GM12874 (cell line): ENCODE data around the gene GRID2.

Experiments
- CTCF ChIP-seq: IDR thresholded peaks from 2 replicates; pipeline ENCODE4 v1.5.1; 2011; ENCODE audit warnings: low read depth, mild to moderate bottlenecking, control low read depth, low read length, moderate library complexity; ENCODE audit not compliant: insufficient read depth

The GRID2 gene

DNA sequence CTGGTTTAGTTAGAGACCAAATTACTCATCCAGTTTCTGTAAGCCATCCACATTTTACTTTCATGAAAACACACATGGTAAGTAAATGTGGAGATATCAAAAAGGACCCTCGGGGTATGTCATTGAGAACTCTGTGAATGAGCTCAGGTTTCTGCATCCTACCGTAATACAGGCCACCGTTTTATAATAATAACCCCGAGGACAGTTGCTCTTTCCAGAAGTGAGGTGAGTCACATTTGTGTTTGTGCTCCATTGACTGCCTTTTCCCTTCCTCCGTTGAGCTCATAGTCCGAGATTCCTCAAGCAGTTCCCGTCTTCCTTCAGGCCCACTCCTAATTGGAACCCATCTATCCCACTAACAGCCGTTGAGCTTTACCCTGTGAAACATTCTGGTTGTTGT is 95.3 kb downstream of the GRID2 start:
- no peak for TF ChIP-seq CTCF

DNA sequence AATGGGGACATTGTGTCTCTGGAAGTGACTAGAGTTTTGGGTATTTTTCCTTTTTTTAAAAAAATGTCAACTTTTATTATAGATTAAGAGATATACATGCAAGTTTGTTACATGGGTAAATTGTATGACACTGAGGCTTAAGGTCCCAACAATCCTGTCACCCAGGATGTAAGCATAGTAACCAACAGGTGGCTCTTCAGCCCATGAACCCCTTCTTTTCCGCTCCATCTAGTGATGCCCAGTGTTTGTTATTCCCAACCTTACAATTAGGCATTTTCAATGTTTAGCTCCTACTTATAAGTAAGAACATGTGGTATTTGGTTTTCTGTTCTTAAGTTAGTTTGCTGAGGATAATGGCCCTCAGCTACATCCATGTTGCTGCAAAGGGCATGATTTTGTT is 102.7 kb downstream of the GRID2 start:
- TF ChIP-seq CTCF: no peak

DNA sequence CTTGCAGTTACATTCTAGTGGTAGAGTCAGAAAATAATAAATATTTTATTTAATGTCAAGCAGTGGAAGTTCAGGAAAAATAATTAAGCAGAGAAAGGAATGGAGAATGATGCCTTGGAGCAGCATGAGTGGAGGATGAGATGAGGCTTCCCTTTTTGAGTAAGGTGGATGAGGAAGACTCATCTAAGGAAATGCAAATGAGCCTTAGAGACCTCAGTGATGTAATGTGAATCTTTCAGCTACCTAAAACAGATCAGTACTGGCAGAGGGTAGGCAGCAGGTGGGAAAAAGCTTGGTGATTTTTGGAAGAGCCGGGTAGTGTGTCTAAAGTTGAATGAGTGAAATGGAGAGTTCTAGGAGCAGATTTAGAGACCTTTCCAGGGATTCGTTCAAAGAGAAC is 118.2 kb downstream of the GRID2 start:
- TF ChIP-seq CTCF: no peak

GRCh38 chr4:92433272-92433758 is 129.5 kb downstream of the GRID2 start:
- TF ChIP-seq CTCF: no peak

GRCh38 chr4:92445127-92445526 is 141.4 kb downstream of the GRID2 start:
- no peak for TF ChIP-seq CTCF

GRCh38 chr4:92447255-92447905 is 143.6 kb downstream of the GRID2 start:
- no peak for TF ChIP-seq CTCF

GRCh38 chr4:92450694-92451093 is 146.9 kb downstream of the GRID2 start:
- no peak for TF ChIP-seq CTCF
